ENCODE measurements around the gene FOXRED1.

The FOXRED1 gene

DNA sequence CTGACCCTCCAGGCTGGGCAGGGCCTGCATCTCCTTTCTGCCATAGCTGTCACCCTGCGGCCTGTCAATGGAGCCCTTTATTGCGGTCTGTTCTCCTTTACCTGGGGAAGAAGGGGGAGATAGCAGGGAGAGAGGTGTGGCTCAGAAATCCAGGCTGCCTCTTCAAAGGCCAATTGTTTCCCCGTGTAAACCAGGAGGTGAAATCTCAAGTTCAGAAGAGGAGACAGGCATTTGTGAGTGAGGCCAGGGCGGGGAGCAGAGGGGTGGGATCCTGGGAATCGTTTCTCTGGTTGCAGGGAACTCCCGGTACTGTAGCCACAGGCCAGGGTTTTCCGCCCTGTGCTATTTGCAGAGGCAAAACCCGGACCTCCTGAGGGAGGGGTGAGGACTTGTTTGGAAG is 44.0 kb downstream of the FOXRED1 start:
- Histone ChIP-seq H3K4me1 (ENCODE audit: insufficient read depth, low read length) (peaks cover 15% of the 10 kb centered on the region), H3K27ac (ENCODE audit: low read depth, low read length) (no peak overlapping the region), H3K27me3 (ENCODE audit: control insufficient read depth in 1 of 2, insufficient read depth in 2 of 2, low read length in 2 of 2) (no peaks in the 10 kb centered on the region), H3K36me3 (ENCODE audit: insufficient read depth, low read length) (peaks cover 9% of the 10 kb centered on the region), H3K9me3 (ENCODE audit: low read length) (no peaks in the 10 kb centered on the region), H3K9ac (ENCODE audit: low read length) (no peak overlapping the region), H3K4me3 (ENCODE audit: low read depth in 1 of 2, low read length in 2 of 2) (no peak overlapping the region)

DNA sequence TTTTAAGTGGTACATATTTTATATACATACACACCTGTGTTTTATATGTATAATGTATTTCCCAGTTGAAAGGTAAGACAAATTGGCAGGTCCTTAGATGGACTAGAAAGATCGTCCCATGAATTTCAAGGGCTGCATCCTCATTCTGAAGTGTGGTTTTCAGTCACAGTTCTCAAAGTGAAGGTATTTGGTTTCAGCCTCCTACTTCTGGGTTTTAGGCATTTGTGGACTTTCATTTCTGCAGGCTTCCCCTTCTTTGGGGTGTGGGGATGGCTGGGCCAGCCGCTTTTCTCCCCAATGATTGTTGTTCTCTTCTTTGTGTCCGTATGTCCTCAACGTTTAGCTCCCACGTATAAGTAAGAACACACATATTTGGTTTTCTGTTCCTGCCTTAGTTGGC is 44.9 kb downstream of the FOXRED1 start:
- Histone ChIP-seq H3K4me1 (ENCODE audit: insufficient read depth, low read length) (peaks cover 22% of the 10 kb centered on the region), H3K27ac (ENCODE audit: low read depth, low read length) (no peak overlapping the region), H3K36me3 (ENCODE audit: insufficient read depth, low read length) (peaks cover 7% of the 10 kb centered on the region)

DNA sequence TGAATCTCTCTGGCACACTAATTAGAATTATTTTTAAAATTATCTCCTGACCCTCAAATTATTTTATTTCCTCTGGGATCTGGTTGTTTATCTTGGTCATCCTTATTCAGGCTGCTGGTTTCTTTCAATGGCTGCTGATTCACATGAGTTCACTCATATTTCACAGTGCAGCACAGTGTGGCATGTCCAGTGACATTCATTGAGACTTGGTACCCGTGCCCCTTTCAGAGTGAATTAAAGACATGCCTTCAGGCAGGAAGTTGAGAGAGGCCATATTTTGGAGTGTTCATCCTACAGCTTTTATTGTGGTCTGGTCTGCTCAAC is 48.4 kb downstream of the FOXRED1 start:
- Histone ChIP-seq H3K4me3 (ENCODE audit: low read depth in 1 of 2, low read length in 2 of 2) (peak overlapping the region in 1 of 2 donors; percentile 17), H3K27me3 (ENCODE audit: control insufficient read depth in 1 of 2, insufficient read depth in 2 of 2, low read length in 2 of 2) (no peaks in the 10 kb centered on the region), H3K9ac (ENCODE audit: low read length) (peak overlapping the region; percentile 15), H3K27ac (ENCODE audit: low read depth, low read length) (peak overlapping the region; percentile 77), H3K4me1 (ENCODE audit: insufficient read depth, low read length) (peaks cover 25% of the 10 kb centered on the region), H3K9me3 (ENCODE audit: low read length) (no peaks in the 10 kb centered on the region), H3K36me3 (ENCODE audit: insufficient read depth, low read length) (no peaks in the 10 kb centered on the region)

More for the DNA sequence above, 44.9 kb downstream of the FOXRED1 start:
- Histone ChIP-seq H3K9me3 (ENCODE audit: low read length) (no peaks in the 10 kb centered on the region), H3K4me3 (ENCODE audit: low read depth in 1 of 2, low read length in 2 of 2) (no peak overlapping the region), H3K27me3 (ENCODE audit: control insufficient read depth in 1 of 2, insufficient read depth in 2 of 2, low read length in 2 of 2) (no peaks in the 10 kb centered on the region), H3K9ac (ENCODE audit: low read length) (no peak overlapping the region)

DNA sequence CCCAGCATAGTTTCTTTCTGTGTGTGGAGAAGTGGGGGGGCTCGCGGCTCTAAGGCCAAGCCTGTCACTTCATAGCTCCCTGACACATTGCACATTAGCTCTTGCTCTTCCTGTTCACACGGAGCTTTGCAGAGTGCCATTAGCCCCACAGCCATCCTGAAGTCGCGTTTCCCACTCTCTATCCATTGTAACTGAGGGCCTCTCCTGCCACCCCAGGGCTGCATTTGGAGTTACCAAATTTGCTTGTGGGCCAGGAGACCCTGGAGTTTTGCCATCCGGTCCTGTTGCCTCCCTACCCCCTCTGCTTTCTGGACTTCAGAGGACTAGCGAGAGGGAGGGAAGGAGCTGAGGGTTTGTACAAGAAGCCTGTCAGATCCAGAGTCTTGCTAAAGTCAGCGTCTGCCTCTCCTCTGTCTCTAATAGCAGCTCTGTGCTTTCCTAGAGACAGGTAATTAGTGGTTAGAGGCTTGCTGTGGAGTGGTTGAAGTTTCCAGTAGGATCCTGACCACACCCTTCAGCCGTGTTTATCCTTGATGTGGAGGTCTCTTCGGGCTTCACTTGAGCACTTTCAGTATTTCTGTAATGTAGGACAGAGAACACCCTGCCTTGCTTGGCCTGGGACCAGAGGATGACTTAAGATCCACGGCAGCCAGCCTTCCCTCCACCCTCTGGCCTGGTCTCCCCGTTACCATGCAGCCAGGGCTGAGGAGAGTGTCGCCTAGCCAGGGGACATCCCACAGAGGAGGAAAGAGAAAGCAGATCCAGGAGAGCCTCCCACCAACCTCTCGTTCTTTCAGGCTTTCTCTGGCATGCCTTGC is 49.0 kb downstream of the FOXRED1 start:
- H3K4me3 ChIP-seq (ENCODE audit: low read depth in 1 of 2, low read length in 2 of 2) = peak overlapping the region; percentile 17 to 20
- no peaks in the 10 kb centered on the region for H3K27me3 ChIP-seq (ENCODE audit: control insufficient read depth in 1 of 2, insufficient read depth in 2 of 2, low read length in 2 of 2)
- H3K9me3 ChIP-seq (ENCODE audit: low read length) = no peaks in the 10 kb centered on the region
- H3K36me3 ChIP-seq (ENCODE audit: insufficient read depth, low read length) = no peaks in the 10 kb centered on the region
- H3K9ac ChIP-seq (ENCODE audit: low read length) = peak overlapping the region; percentile 15
- peak overlapping the region; percentile 77 for H3K27ac ChIP-seq (ENCODE audit: low read depth, low read length)
- peaks cover 25% of the 10 kb centered on the region for H3K4me1 ChIP-seq (ENCODE audit: insufficient read depth, low read length)

DNA sequence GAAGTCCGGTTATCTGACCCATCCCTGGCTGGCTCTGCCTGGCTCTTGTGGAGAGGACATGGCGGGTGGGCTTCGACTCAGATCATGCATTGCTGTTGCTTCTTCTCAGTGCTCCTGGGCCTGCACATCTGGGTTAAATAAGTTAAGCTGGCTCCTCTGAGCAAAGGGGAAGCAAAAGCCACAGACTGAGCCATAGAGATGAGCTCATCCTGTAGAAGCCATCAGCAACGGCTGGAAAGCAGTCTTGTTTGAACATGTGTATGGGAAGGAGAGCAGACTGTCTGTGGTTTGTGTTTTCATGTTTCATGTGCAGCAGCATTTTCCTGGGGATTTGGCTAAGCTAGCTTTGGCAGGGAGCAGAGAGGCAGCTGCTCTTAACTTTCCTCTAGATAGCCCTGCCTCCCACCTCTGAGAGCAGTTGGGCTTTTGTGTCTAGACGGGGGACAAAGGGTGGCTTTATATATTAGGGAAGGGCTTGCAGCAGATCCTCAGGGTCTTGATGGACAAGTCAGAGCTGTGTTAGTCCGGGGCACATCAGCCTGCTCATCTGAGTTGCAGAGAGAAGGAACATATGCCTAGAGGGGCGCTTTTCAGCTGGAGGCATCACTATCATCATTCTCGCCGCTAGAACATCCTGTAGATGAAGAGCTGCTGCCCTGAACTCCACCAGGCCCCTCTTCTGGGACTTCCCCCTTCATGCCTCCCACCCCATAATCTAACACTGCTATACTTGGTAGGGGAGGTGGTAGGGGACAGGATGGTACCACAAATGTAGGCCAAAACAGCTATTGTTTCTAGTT is 49.8 kb downstream of the FOXRED1 start:
- Histone ChIP-seq H3K4me3 (ENCODE audit: low read depth in 1 of 2, low read length in 2 of 2) (peak overlapping the region; percentile 17 to 20), H3K27me3 (ENCODE audit: control insufficient read depth in 1 of 2, insufficient read depth in 2 of 2, low read length in 2 of 2) (no peaks in the 10 kb centered on the region), H3K9ac (ENCODE audit: low read length) (no peak overlapping the region)

DNA sequence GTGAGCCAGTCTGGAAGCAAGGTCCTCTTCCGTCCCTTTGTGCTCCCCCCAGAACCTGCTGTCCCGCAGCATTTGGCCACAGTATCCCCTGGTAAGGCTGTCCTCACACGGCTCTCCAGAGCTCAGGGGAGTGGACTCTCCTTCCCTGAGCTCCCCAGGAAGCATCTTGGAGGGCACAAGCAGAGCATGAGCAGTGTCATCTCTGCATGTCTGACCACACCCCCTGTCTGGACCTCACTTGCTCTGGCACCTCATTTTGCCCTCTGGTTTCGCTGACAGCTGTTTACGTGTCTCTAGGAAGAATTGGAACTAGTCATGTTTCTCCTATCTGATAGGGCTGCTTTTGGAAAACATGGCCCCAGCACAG is 50.4 kb downstream of the FOXRED1 start:
- H3K4me1 ChIP-seq (ENCODE audit: insufficient read depth, low read length) = peaks cover 25% of the 10 kb centered on the region
- H3K27ac ChIP-seq (ENCODE audit: low read depth, low read length) = no peak overlapping the region
- H3K9ac ChIP-seq (ENCODE audit: low read length) = no peak overlapping the region
- no peaks in the 10 kb centered on the region for H3K9me3 ChIP-seq (ENCODE audit: low read length)
- H3K27me3 ChIP-seq (ENCODE audit: control insufficient read depth in 1 of 2, insufficient read depth in 2 of 2, low read length in 2 of 2) = no peaks in the 10 kb centered on the region
- no peaks in the 10 kb centered on the region for H3K36me3 ChIP-seq (ENCODE audit: insufficient read depth, low read length)
- H3K4me3 ChIP-seq (ENCODE audit: low read depth in 1 of 2, low read length in 2 of 2) = no peak overlapping the region

More for the DNA sequence above, 49.8 kb downstream of the FOXRED1 start:
- Histone ChIP-seq H3K36me3 (ENCODE audit: insufficient read depth, low read length) (no peaks in the 10 kb centered on the region), H3K27ac (ENCODE audit: low read depth, low read length) (peak overlapping the region; percentile 77), H3K4me1 (ENCODE audit: insufficient read depth, low read length) (peaks cover 25% of the 10 kb centered on the region), H3K9me3 (ENCODE audit: low read length) (no peaks in the 10 kb centered on the region)

DNA sequence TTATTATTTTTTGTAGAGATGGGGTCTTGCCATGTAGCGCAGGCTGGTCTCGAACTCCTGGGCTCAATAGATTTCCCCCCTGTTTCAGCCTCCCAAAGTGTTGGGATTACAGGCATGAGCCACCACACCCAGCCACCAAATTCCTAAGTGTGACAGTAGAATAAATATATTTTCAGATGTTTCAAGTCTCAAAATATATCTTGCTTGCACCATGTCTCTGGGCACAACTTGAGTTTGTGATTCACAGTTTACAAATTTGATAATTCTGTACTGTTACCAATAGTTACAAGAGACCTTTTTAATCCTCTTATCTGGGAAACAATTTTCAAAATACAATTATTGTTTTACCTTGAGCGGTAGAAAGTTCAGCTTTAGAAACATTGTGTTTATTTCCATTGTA is 54.0 kb downstream of the FOXRED1 start:
- Histone ChIP-seq H3K36me3 (ENCODE audit: insufficient read depth, low read length) (no peaks in the 10 kb centered on the region), H3K9ac (ENCODE audit: low read length) (no peak overlapping the region), H3K4me3 (ENCODE audit: low read depth in 1 of 2, low read length in 2 of 2) (no peak overlapping the region), H3K27me3 (ENCODE audit: control insufficient read depth in 1 of 2, insufficient read depth in 2 of 2, low read length in 2 of 2) (no peaks in the 10 kb centered on the region), H3K4me1 (ENCODE audit: insufficient read depth, low read length) (peaks cover 15% of the 10 kb centered on the region), H3K9me3 (ENCODE audit: low read length) (no peaks in the 10 kb centered on the region), H3K27ac (ENCODE audit: low read depth, low read length) (no peak overlapping the region)

DNA sequence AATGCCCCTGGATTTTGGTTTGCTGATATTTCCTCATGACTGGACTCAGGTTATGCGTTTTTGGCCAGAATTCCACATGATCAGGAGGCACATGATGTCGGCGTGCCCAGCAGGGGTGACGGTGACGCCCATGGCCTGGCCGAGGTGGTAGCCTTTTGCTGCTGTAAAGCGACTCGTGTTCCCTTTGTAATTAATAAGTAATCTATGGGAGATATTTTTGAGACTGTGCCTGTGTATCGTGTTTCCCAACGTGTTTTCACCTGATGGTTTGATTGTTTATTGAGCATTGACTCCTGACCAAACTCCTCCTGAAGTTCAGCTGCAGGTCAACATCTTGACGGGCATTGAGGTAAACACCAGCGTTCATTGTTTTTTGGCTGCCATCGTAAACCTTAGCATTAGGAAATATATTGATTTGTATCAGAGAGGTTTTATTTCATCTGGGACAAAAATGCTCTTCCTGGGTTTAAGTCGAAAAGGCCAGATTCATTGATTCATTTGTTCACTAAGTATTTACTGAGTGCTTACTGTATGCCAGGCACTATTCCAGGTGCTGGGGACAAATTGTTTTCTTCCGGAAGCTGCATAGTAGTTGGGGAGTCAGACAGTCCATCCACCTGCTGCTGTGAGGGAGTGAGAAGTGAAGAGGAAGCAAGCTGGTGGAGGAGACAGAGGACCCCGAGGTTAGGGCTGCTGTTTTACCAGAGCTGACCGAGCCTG is 58.5 kb downstream of the FOXRED1 start:
- no peaks in the 10 kb centered on the region for H3K9me3 ChIP-seq (ENCODE audit: low read length)
- H3K4me1 ChIP-seq (ENCODE audit: insufficient read depth, low read length) = peaks cover 5% of the 10 kb centered on the region
- H3K36me3 ChIP-seq (ENCODE audit: insufficient read depth, low read length) = no peaks in the 10 kb centered on the region
- no peak overlapping the region for H3K4me3 ChIP-seq (ENCODE audit: low read depth in 1 of 2, low read length in 2 of 2)
- H3K27me3 ChIP-seq (ENCODE audit: control insufficient read depth in 1 of 2, insufficient read depth in 2 of 2, low read length in 2 of 2) = no peaks in the 10 kb centered on the region
- no peak overlapping the region for H3K27ac ChIP-seq (ENCODE audit: low read depth, low read length)
- H3K9ac ChIP-seq (ENCODE audit: low read length) = no peak overlapping the region

Data from muscle layer of colon (tissue), 2 donors.